ENCODE data around the gene GNL2. TPM values are rescaled to one million over a fixed set of nuclear protein-coding genes. Genes with fewer than 3 reads are reported as not detected.

The GNL2 gene
- 125 TPM for polyA plus RNA-seq (2013, experiment 1 of 2)
- polyA plus RNA-seq (2013, experiment 2 of 2) = 124 TPM

DNA sequence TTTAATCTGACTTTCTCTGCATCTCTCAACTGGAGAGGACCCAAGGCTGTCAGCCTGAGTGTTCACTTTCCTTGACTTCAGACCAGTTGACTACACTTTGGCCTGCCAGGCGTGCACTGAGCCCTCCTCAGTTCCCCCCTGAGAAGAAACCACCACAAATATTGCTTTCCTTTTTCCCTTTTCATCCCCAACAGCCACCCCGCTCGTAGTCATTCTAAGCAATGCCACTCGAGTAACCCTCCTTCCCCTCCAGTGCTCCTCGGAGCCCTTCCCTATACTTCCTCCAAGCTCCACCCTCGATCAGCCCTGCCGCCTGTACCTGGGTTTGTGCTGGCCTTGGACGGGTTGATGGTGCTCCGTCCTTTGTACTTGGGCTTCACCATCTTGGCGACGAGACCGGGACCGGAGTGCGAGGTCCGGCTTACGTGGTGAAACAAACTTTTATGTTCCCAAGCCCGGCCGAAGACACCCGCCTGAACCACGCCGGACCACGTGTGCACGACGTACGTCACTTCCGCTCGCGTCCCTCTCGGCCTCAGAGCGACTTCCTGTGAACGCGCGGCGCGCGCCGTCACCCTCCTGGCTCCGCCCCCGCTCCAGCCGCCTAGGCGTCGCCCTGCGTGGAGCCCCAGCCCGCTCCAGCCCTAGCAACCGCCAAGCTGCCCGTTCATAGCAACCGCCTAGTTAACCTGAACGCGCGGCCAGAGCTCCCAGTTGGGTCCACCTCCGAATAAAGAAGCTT is at the start of gene GNL2:
Gene GNL2 (minus strand): TSS at position 498 of the 742 bp plus-strand sequence. CDS start 115 bp downstream, at position 383.
- Histone ChIP-seq H2BK15ac (ENCODE audit: low read length) (no peak within 1 kb of the TSS), H3K23ac (ENCODE audit: low read depth, low read length, poor library complexity) (peak within 1 kb of the TSS; percentile 56), H2BK120ac (ENCODE audit: low read depth, low read length) (no peak within 1 kb of the TSS), H4K91ac (ENCODE audit: low read depth, low read length, poor library complexity) (no peak within 1 kb of the TSS), H3K4me1 (ENCODE audit: control insufficient read depth in 2 of 2, insufficient read depth in 1 of 2, low read depth in 1 of 2, low read length in 2 of 2) (peaks cover 2 to 5% of the 10 kb centered on the region in 2 donors), H3K27me3 (ENCODE audit: control insufficient read depth in 3 of 3, insufficient read depth in 3 of 3, low read depth in 1 of 3, low read length in 3 of 3) (peaks cover 0 to 17% (median 0%) of the 10 kb centered on the region in 3 experiments), H3K79me1 (ENCODE audit: low read depth, low read length) (peaks cover 5% of the 10 kb centered on the region), H3K4me3 (ENCODE audit: low read length in 2 of 2) (peak within 1 kb of the TSS; percentile 95 to 97), H2AK5ac (ENCODE audit: low read depth, low read length) (no peak within 1 kb of the TSS), H3K36me3 (replicated peaks in 1 of 2; ENCODE audit: control insufficient read depth in 2 of 2, insufficient read depth in 2 of 2, low read length in 2 of 2) (peaks cover 12 to 36% of the 10 kb centered on the region in 2 donors), H3K18ac (ENCODE audit: low read length) (peak within 1 kb of the TSS; percentile 84), H2BK12ac (ENCODE audit: low read length) (no peak within 1 kb of the TSS), H3K9ac (ENCODE audit: low read depth, low read length, poor library complexity) (peak within 1 kb of the TSS; percentile 92), H3K4me2 (ENCODE audit: insufficient read depth, low read length, poor library complexity, severe bottlenecking) (peak within 1 kb of the TSS; percentile 88), H3K4ac (ENCODE audit: low read length) (no peak within 1 kb of the TSS), H3K14ac (ENCODE audit: low read length) (peak within 1 kb of the TSS; percentile 91), H3K9me3 (replicated peaks in 1 of 2; ENCODE audit: control insufficient read depth in 2 of 2, insufficient read depth in 1 of 2, low read depth in 1 of 2, low read length in 2 of 2) (no peaks in the 10 kb centered on the region), H2BK5ac (ENCODE audit: low read length) (no peak within 1 kb of the TSS), H2AFZ (ENCODE audit: low read length) (peak within 1 kb of the TSS; percentile 98), H4K8ac (ENCODE audit: low read depth, low read length) (no peak within 1 kb of the TSS), H3K27ac (replicated peaks; ENCODE audit: low read length) (no peak within 1 kb of the TSS)
- peak; percentile 96 for DNase-seq (ENCODE audit: low spot score)
- WGBS, 2 donors (ENCODE audit: extremely low coverage in 2 of 2, insufficient read length in 2 of 2, insufficient replicate concordance in 1 of 2) = no CpG with 5 or more reads among the region's 51 CpGs

DNA sequence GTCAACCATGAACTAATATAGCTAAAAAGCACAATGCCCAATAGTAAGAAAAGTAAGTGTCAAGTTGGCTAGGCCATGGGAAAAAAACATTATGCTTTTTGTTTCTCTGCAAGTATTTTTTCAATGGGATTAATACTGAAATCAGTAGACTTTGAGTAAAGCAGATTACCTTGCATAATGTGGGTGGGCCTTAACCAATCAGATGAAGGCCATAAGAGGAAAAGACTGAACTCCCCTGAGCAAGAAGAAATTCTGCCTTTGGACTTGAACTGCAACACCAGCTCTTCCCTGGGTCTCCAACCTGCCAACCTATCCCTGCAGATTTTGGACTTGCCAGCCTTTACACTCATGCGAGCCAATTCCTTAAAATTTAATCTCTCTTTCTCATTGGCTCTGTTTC is 45.3 kb upstream of the GNL2 start:
- Histone ChIP-seq H3K27ac (replicated peaks; ENCODE audit: low read length) (no peak overlapping the region), H3K36me3 (replicated peaks in 1 of 2; ENCODE audit: control insufficient read depth in 2 of 2, insufficient read depth in 2 of 2, low read length in 2 of 2) (no peaks in the 10 kb centered on the region), H4K8ac (ENCODE audit: low read depth, low read length) (no peak overlapping the region), H2BK120ac (ENCODE audit: low read depth, low read length) (no peak overlapping the region), H3K18ac (ENCODE audit: low read length) (no peak overlapping the region), H3K9me3 (replicated peaks in 1 of 2; ENCODE audit: control insufficient read depth in 2 of 2, insufficient read depth in 1 of 2, low read depth in 1 of 2, low read length in 2 of 2) (peaks cover 2 to 4% of the 10 kb centered on the region in 2 donors), H3K4me2 (ENCODE audit: insufficient read depth, low read length, poor library complexity, severe bottlenecking) (no peak overlapping the region), H3K9ac (ENCODE audit: low read depth, low read length, poor library complexity) (no peak overlapping the region), H3K14ac (ENCODE audit: low read length) (no peak overlapping the region), H2BK15ac (ENCODE audit: low read length) (no peak overlapping the region), H2BK12ac (ENCODE audit: low read length) (no peak overlapping the region), H3K4me1 (ENCODE audit: control insufficient read depth in 2 of 2, insufficient read depth in 1 of 2, low read depth in 1 of 2, low read length in 2 of 2) (peaks cover 0 to 2% of the 10 kb centered on the region in 2 donors), H2AK5ac (ENCODE audit: low read depth, low read length) (no peak overlapping the region), H3K27me3 (ENCODE audit: control insufficient read depth in 3 of 3, insufficient read depth in 3 of 3, low read depth in 1 of 3, low read length in 3 of 3) (peaks cover 0 to 82% (median 0%) of the 10 kb centered on the region in 3 experiments), H3K4ac (ENCODE audit: low read length) (no peak overlapping the region), H2BK5ac (ENCODE audit: low read length) (no peak overlapping the region), H2AFZ (ENCODE audit: low read length) (no peak overlapping the region), H3K23ac (ENCODE audit: low read depth, low read length, poor library complexity) (no peak overlapping the region), H3K4me3 (ENCODE audit: low read length in 2 of 2) (no peak overlapping the region), H3K79me1 (ENCODE audit: low read depth, low read length) (no peaks in the 10 kb centered on the region), H4K91ac (ENCODE audit: low read depth, low read length, poor library complexity) (no peak overlapping the region)
- DNase-seq (ENCODE audit: low spot score) = no peak
- WGBS, 2 donors (ENCODE audit: extremely low coverage in 2 of 2, insufficient read length in 2 of 2, insufficient replicate concordance in 1 of 2) = no CpG with 5 or more reads among the region's 1 CpG

DNA sequence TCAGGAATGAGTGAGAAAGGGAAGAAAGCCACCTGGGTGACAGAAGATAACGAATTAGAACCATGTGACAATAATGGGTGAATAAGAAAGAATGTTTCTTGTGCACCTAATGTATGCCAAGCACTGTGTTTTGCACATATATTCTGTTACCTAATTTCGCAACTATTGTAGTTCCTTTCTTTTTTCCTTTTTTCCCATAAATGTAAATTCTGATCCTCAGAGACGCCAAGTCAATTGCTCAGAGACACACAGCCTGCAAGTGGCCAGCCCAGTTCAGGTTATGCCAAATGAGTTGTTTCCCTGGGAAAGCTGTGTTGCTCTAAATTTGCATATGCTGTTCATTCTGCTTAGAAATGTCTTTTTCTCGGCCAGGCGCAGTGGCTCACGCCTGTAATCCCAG is 40.7 kb upstream of the GNL2 start:
- Histone ChIP-seq H3K9ac (ENCODE audit: low read depth, low read length, poor library complexity) (no peak overlapping the region), H3K14ac (ENCODE audit: low read length) (no peak overlapping the region), H2BK5ac (ENCODE audit: low read length) (no peak overlapping the region), H3K23ac (ENCODE audit: low read depth, low read length, poor library complexity) (no peak overlapping the region), H3K27me3 (ENCODE audit: control insufficient read depth in 3 of 3, insufficient read depth in 3 of 3, low read depth in 1 of 3, low read length in 3 of 3) (peaks cover 15 to 95% (median 43%) of the 10 kb centered on the region in 3 experiments), H2BK120ac (ENCODE audit: low read depth, low read length) (no peak overlapping the region), H4K8ac (ENCODE audit: low read depth, low read length) (no peak overlapping the region), H3K27ac (replicated peaks; ENCODE audit: low read length) (no peak overlapping the region), H2AK5ac (ENCODE audit: low read depth, low read length) (no peak overlapping the region), H3K79me1 (ENCODE audit: low read depth, low read length) (peaks cover 2% of the 10 kb centered on the region), H3K4me1 (ENCODE audit: control insufficient read depth in 2 of 2, insufficient read depth in 1 of 2, low read depth in 1 of 2, low read length in 2 of 2) (peaks cover 2 to 15% of the 10 kb centered on the region in 2 donors), H2BK15ac (ENCODE audit: low read length) (no peak overlapping the region), H2BK12ac (ENCODE audit: low read length) (no peak overlapping the region), H4K91ac (ENCODE audit: low read depth, low read length, poor library complexity) (no peak overlapping the region), H3K4ac (ENCODE audit: low read length) (no peak overlapping the region), H3K4me3 (ENCODE audit: low read length in 2 of 2) (no peak overlapping the region), H3K4me2 (ENCODE audit: insufficient read depth, low read length, poor library complexity, severe bottlenecking) (no peak overlapping the region), H3K18ac (ENCODE audit: low read length) (no peak overlapping the region), H3K9me3 (replicated peaks in 1 of 2; ENCODE audit: control insufficient read depth in 2 of 2, insufficient read depth in 1 of 2, low read depth in 1 of 2, low read length in 2 of 2) (peaks cover 0 to 2% of the 10 kb centered on the region in 2 donors), H2AFZ (ENCODE audit: low read length) (no peak overlapping the region), H3K36me3 (replicated peaks in 1 of 2; ENCODE audit: control insufficient read depth in 2 of 2, insufficient read depth in 2 of 2, low read length in 2 of 2) (no peaks in the 10 kb centered on the region)
- no peak for DNase-seq (ENCODE audit: low spot score)
- no CpG with 5 or more reads among the region's 6 CpGs for WGBS, 2 donors (ENCODE audit: extremely low coverage in 2 of 2, insufficient read length in 2 of 2, insufficient replicate concordance in 1 of 2)
